HG03571 (cell line): Measurements from ENCODE around the gene GABBR2.

ENCODE experiments used
- ATAC-seq: cut with Tn5 transposase; IDR thresholded peaks from one replicate; pipeline ENCODE4 v1.9.1; 2021; ENCODE audit not compliant: unreplicated experiment

Gene GABBR2

GRCh38 chr9:98549401-98549800 is 159.3 kb downstream of the GABBR2 start:
- no peak for ATAC-seq

GRCh38 chr9:98547606-98548005 is 161.1 kb downstream of the GABBR2 start:
- ATAC-seq = no peak

GRCh38 chr9:98545021-98545420 is 163.7 kb downstream of the GABBR2 start:
- ATAC-seq = no peak

- no peak for ATAC-seq
These were observed 167.0 kb downstream of the GABBR2 start for GRCh38 chr9:98541684-98542230.

GRCh38 chr9:98540476-98540875 is 168.3 kb downstream of the GABBR2 start:
- no peak for ATAC-seq

GRCh38 chr9:98539954-98540353 is 168.8 kb downstream of the GABBR2 start:
- ATAC-seq = no peak

GRCh38 chr9:98538626-98539031 is 170.1 kb downstream of the GABBR2 start:
- no peak for ATAC-seq

GRCh38 chr9:98538203-98538602 is 170.5 kb downstream of the GABBR2 start:
- ATAC-seq = no peak

- no peak for ATAC-seq
These were observed 172.1 kb downstream of the GABBR2 start for GRCh38 chr9:98536542-98537173.

- no peak for ATAC-seq
These were observed 174.9 kb downstream of the GABBR2 start for GRCh38 chr9:98533866-98534265.

GRCh38 chr9:98533132-98533531 is 175.6 kb downstream of the GABBR2 start:
- no peak for ATAC-seq

GRCh38 chr9:98532574-98532973 is 176.2 kb downstream of the GABBR2 start:
- no peak for ATAC-seq

- ATAC-seq = no peak
These were observed 176.6 kb downstream of the GABBR2 start for GRCh38 chr9:98532147-98532546.

- ATAC-seq = no peak
These were observed 177.8 kb downstream of the GABBR2 start for GRCh38 chr9:98530806-98531386.

GRCh38 chr9:98530275-98530674 is 178.5 kb downstream of the GABBR2 start:
- no peak for ATAC-seq

- no peak for ATAC-seq
These were observed 178.9 kb downstream of the GABBR2 start for GRCh38 chr9:98529841-98530240.

- ATAC-seq = no peak
These were observed 185.4 kb downstream of the GABBR2 start for GRCh38 chr9:98523231-98523901.

- no peak for ATAC-seq
These were observed 186.2 kb downstream of the GABBR2 start for GRCh38 chr9:98522487-98522886.

GRCh38 chr9:98521141-98521540 is 187.6 kb downstream of the GABBR2 start:
- ATAC-seq = no peak

GRCh38 chr9:98520221-98520960 is 188.3 kb downstream of the GABBR2 start:
- no peak for ATAC-seq

GRCh38 chr9:98519641-98520040 is 189.1 kb downstream of the GABBR2 start:
- no peak for ATAC-seq
